HEK293T (cell line): ENCODE data around the gene KIAA1217.

Source experiments
- ARNT ChIP-seq: fragments of 450-650 bp; IDR thresholded peaks from 2 replicates; pipeline ENCODE4 v1.6.1; 2017; ENCODE audit warnings: mild to moderate bottlenecking
- BHLHE40 ChIP-seq: fragments of 450-650 bp; IDR thresholded peaks from 2 replicates; pipeline ENCODE4 v1.6.1; 2016; ENCODE audit warnings: mild to moderate bottlenecking, moderate library complexity, borderline replicate concordance
- ELF4 ChIP-seq: fragments of 450-650 bp; IDR thresholded peaks from 2 replicates; pipeline ENCODE4 v1.6.1; 2017; ENCODE audit warnings: antibody characterized with exemption
- FOXA1 ChIP-seq: fragments of 450-650 bp; IDR thresholded peaks from 2 replicates; pipeline ENCODE4 v1.6.1; 2016; ENCODE audit warnings: mild to moderate bottlenecking
- FOXK2 ChIP-seq: fragments of 450-650 bp; IDR thresholded peaks from 2 replicates; pipeline ENCODE4 v1.6.1; 2016; ENCODE audit warnings: mild to moderate bottlenecking
- FOXM1 ChIP-seq: fragments of 450-650 bp; IDR thresholded peaks from 2 replicates; pipeline ENCODE4 v1.6.1; 2017; ENCODE audit warnings: mild to moderate bottlenecking, borderline replicate concordance
- L3MBTL2 ChIP-seq: fragments of 450-650 bp; conservative IDR thresholded peaks from 2 replicates; pipeline ENCODE4 v1.6.1; 2016; ENCODE audit warnings: mild to moderate bottlenecking
- LEF1 ChIP-seq: fragments of 450-650 bp; IDR thresholded peaks from 2 replicates; pipeline ENCODE4 v1.6.1; 2017; ENCODE audit warnings: mild to moderate bottlenecking, borderline replicate concordance
- NFRKB ChIP-seq: fragments of 450-650 bp; IDR thresholded peaks from 2 replicates; pipeline ENCODE4 v1.6.1; 2016; ENCODE audit warnings: mild to moderate bottlenecking, moderate library complexity
- SP1 ChIP-seq: fragments of 450-650 bp; IDR thresholded peaks from 2 replicates; pipeline ENCODE4 v1.6.1; 2017
- SUZ12 ChIP-seq: fragments of 450-650 bp; IDR thresholded peaks from 2 replicates; pipeline ENCODE4 v1.6.1; 2016; ENCODE audit warnings: mild to moderate bottlenecking
- TARDBP ChIP-seq: fragments of 450-650 bp; IDR thresholded peaks from 2 replicates; pipeline ENCODE4 v1.6.1; 2016

DNA sequence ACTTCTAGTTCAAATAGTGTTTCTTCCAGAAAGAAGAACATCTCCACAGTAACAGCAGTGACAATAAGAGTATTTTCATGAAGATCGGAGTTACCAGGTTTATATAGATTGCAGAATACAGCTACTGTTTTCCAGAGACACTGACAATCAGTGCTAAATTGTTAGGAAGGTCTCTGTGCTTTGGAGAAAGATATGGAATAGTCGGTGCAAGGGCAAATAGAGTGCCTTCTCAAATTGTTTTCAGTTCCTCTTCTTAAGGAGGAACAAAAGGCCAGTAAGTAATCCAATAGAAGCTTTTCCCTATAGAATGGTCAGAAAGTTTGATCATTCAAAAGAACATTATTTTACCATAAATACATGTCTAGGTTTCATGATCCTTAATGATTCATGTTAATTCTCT lies 2.6 kb upstream of the KIAA1217 start:
- TF ChIP-seq SUZ12, result no peak
- TF ChIP-seq SP1, result no peak
- no peak for TF ChIP-seq FOXM1
- TF ChIP-seq BHLHE40, result no peak
- TF ChIP-seq TARDBP, result no peak
- no peak for TF ChIP-seq L3MBTL2
- no peak for TF ChIP-seq ELF4
- TF ChIP-seq NFRKB, result no peak
- no peak for TF ChIP-seq FOXA1
- TF ChIP-seq FOXK2, result no peak
- TF ChIP-seq LEF1, result no peak
- no peak for TF ChIP-seq ARNT
